ENCODE data around the gene DCT.

GRCh38 chr13:94513026-94513425 lies 33.5 kb upstream of the DCT start:
- TF ChIP-seq, protein P1, sequence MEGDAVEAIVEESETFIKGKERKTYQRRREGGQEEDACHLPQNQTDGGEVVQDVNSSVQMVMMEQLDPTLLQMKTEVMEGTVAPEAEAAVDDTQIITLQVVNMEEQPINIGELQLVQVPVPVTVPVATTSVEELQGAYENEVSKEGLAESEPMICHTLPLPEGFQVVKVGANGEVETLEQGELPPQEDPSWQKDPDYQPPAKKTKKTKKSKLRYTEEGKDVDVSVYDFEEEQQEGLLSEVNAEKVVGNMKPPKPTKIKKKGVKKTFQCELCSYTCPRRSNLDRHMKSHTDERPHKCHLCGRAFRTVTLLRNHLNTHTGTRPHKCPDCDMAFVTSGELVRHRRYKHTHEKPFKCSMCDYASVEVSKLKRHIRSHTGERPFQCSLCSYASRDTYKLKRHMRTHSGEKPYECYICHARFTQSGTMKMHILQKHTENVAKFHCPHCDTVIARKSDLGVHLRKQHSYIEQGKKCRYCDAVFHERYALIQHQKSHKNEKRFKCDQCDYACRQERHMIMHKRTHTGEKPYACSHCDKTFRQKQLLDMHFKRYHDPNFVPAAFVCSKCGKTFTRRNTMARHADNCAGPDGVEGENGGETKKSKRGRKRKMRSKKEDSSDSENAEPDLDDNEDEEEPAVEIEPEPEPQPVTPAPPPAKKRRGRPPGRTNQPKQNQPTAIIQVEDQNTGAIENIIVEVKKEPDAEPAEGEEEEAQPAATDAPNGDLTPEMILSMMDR (IDR thresholded peaks at IDR 0.05): no peak
- no peak for TF ChIP-seq POLR2A (IDR thresholded peaks at IDR 0.05)

All from sigmoid colon (tissue), 3 donors.